ENCODE measurements around the gene TRIM32. TPM values are rescaled to one million over a fixed set of nuclear protein-coding genes. Genes with fewer than 3 reads are reported as not detected.

TRIM32 gene
- total RNA-seq, 1 experiment from 2014 or later, result 17.5 TPM

GRCh38 chr9:116715751-116716150, 28.6 kb downstream of the TRIM32 start (continued):
- TF ChIP-seq, protein P1, sequence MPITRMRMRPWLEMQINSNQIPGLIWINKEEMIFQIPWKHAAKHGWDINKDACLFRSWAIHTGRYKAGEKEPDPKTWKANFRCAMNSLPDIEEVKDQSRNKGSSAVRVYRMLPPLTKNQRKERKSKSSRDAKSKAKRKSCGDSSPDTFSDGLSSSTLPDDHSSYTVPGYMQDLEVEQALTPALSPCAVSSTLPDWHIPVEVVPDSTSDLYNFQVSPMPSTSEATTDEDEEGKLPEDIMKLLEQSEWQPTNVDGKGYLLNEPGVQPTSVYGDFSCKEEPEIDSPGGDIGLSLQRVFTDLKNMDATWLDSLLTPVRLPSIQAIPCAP (CRISPR knock-in tag; IDR thresholded peaks at IDR 0.05), result no peak

GRCh38 chr9:116716438-116716837, 29.3 kb downstream of the TRIM32 start:
- no peak for TF ChIP-seq ZNF532 (CRISPR knock-in tag; IDR thresholded peaks at IDR 0.05; ENCODE audit: borderline replicate concordance)
- no peak for TF ChIP-seq GTF2I (CRISPR knock-in tag; conservative IDR thresholded peaks at IDR 0.05)
- no peak for ATAC-seq
- Mint-ChIP-seq H3K4me3 (no peak overlapping the region), H3K36me3 (no peaks in the 10 kb centered on the region), H3K9me3 (peaks cover 10% of the 10 kb centered on the region), H3K27me3 (ENCODE audit: low read depth) (no peaks in the 10 kb centered on the region), H3K27ac (no peak overlapping the region), H3K4me1 (peaks cover 36% of the 10 kb centered on the region)
- ChIA-PET CTCF (interaction anchor here (0.9 kb wide), 1 partner anchor 144 kb away, joined by 3 read pairs; no protein-coding TSS in a partner anchor), POLR2A (no interaction called here)
- no peak for DNase-seq (ENCODE audit: low spot score)

GRCh38 chr9:116717150-116717549, 30.0 kb downstream of the TRIM32 start:
- H3K4me3 Mint-ChIP-seq, result no peak overlapping the region
- POLR2A ChIA-PET, result no interaction called here
- ATAC-seq, result no peak
- DNase-seq (ENCODE audit: low spot score), result no peak
- CTCF ChIA-PET, result interaction anchor here (0.9 kb wide), 1 partner anchor 143 kb away, joined by 3 read pairs; no protein-coding TSS in a partner anchor
- H3K4me1 Mint-ChIP-seq, result peaks cover 36% of the 10 kb centered on the region
- H3K27ac Mint-ChIP-seq, result no peak overlapping the region
- H3K36me3 Mint-ChIP-seq, result no peaks in the 10 kb centered on the region
- TF ChIP-seq OVOL2 (CRISPR knock-in tag; IDR thresholded peaks at IDR 0.05; ENCODE audit: borderline replicate concordance) (no peak), ESRRA (CRISPR knock-in tag; IDR thresholded peaks at IDR 0.05; ENCODE audit: borderline replicate concordance) (no peak), E2F5 (CRISPR knock-in tag; IDR thresholded peaks at IDR 0.05) (no peak), SMAD3 (CRISPR knock-in tag; IDR thresholded peaks at IDR 0.05; ENCODE audit: borderline replicate concordance) (no peak), ZBTB43 (CRISPR knock-in tag; IDR thresholded peaks at IDR 0.05) (no peak), KAT7 (CRISPR knock-in tag; IDR thresholded peaks at IDR 0.05; ENCODE audit: borderline replicate concordance) (no peak), ZNF671 (CRISPR knock-in tag; IDR thresholded peaks at IDR 0.05) (no peak), NR3C1 (CRISPR knock-in tag; conservative IDR thresholded peaks at IDR 0.05; ENCODE audit: low read depth) (no peak), ZBTB21 (CRISPR knock-in tag; IDR thresholded peaks at IDR 0.05; ENCODE audit: borderline replicate concordance) (no peak)
- TF ChIP-seq, protein P2, sequence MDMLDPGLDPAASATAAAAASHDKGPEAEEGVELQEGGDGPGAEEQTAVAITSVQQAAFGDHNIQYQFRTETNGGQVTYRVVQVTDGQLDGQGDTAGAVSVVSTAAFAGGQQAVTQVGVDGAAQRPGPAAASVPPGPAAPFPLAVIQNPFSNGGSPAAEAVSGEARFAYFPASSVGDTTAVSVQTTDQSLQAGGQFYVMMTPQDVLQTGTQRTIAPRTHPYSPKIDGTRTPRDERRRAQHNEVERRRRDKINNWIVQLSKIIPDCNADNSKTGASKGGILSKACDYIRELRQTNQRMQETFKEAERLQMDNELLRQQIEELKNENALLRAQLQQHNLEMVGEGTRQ (CRISPR knock-in tag; IDR thresholded peaks at IDR 0.05), result no peak
- TF ChIP-seq, protein P3, sequence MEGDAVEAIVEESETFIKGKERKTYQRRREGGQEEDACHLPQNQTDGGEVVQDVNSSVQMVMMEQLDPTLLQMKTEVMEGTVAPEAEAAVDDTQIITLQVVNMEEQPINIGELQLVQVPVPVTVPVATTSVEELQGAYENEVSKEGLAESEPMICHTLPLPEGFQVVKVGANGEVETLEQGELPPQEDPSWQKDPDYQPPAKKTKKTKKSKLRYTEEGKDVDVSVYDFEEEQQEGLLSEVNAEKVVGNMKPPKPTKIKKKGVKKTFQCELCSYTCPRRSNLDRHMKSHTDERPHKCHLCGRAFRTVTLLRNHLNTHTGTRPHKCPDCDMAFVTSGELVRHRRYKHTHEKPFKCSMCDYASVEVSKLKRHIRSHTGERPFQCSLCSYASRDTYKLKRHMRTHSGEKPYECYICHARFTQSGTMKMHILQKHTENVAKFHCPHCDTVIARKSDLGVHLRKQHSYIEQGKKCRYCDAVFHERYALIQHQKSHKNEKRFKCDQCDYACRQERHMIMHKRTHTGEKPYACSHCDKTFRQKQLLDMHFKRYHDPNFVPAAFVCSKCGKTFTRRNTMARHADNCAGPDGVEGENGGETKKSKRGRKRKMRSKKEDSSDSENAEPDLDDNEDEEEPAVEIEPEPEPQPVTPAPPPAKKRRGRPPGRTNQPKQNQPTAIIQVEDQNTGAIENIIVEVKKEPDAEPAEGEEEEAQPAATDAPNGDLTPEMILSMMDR (IDR thresholded peaks at IDR 0.05), result no peak
- H3K27me3 Mint-ChIP-seq (ENCODE audit: low read depth), result no peaks in the 10 kb centered on the region
- H3K9me3 Mint-ChIP-seq, result peaks cover 10% of the 10 kb centered on the region

Data from WTC11 (cell line).